Heart left ventricle (tissue), 13 donors: ENCODE data around the gene HTR3B.

Source experiments
- CTCF ChIP-seq, 12 donors: fragments of 200-600 bp; sonication (generic) in 4 of 12; IDR thresholded peaks; one replicate each; pipeline versions ENCODE4 v1.5.0 to v1.8.0; 2018 to 2022; ENCODE audit warnings: antibody characterized with exemption in 12 of 12, mild to moderate bottlenecking in 5 of 12
- POLR2A ChIP-seq, 2 donors: fragments of 450-650 bp; IDR thresholded peaks; one replicate each; pipeline ENCODE4 v1.6.1; 2017; ENCODE audit warnings: antibody characterized with exemption in 2 of 2, mild to moderate bottlenecking in 2 of 2, moderate library complexity in 2 of 2
- donor health status: ischemic (EF 13 %, LVEDD 7.1; RV severe dilation, severe dysfunction).
- donor health status: DM: no; HTN: yes; CAD: no.
- donor health status: DM: no; HTN: no; CAD: no.
- donor health status: ischemic (EF 25% LVEDD 6.9; RV normal size, moderate dysfunction).
- donor health status: ischemic (EF 25% LVEDD 5.7; RV mildly dilated, moderate dysfunction).
- donor health status: ischemic (EF 35%, LVEDD 5.7; RV mildly dilated, moderate dysfunction).
- donor health status: nonischemic (EF 11% LVEDD 7.7; RV severe dilation, severe dysfunction).
- donor health status: DM: yes; HTN: yes; CAD: no.
- donor health status: PGD.
- donor health status: ischemic (EF 29% LVEDD 5.4; RV normal size, mild dysfunction).
- donor health status: nonischemic (EF 23%, LVEDD 6.1; RV moderate dilation, normal function).

DNA sequence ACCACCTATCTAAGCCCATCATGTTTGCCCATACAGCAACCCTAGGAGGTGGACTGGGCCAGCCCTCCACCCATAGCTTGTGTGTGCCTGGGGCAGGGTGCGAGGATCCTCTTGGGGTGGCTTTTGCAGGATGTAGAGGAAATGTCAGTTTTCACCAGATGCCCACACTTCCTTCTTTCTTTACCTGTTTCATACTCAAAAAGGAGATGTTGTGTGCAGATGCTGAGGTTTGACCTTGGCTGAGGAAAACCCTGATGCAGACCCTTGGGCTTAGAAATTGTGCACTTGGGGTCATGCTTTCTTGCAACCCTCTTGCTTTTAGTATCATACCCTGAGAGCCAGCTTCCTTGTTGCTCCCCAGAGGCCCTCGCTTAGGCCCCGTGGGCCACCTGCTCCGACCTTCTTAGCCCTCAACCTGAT lies 72.5 kb downstream of the HTR3B start:
- TF ChIP-seq CTCF (IDR thresholded peaks at IDR 0.05) (no peak), POLR2A (IDR thresholded peaks at IDR 0.05) (no peak)
